Caco-2 (cell line): ENCODE results near the gene AK9. TPM values are rescaled to one million over a fixed set of nuclear protein-coding genes. Genes with fewer than 3 reads are reported as not detected.

Experiments used
- BruUV-seq: library from RNA; stranded (reverse); fragments of 400-500 nt; replicated peaks from 2 replicates; lab custom pipeline; 2021; lab: Mats Ljungman, UMichigan
- CTCF ChIA-PET: fragments of 300-600 bp; sonication (Branson Sonifier 250); formaldehyde crosslinking; loops from one replicate; lab custom pipeline; 2022; ENCODE audit warnings: antibody characterized with exemption; lab: Charles Lee
- POLR2A ChIA-PET: fragments of 300-600 bp; sonication (Branson Sonifier 250); formaldehyde crosslinking; loops from one replicate; lab custom pipeline; 2022; ENCODE audit warnings: antibody characterized with exemption; lab: Charles Lee
- DNase-seq, 2 experiments: peaks; one replicate each; pipeline versions ENCODE4 v3.0.0 to v3.0.0-alpha.2; 2020 to 2022
- H3K27me3 ChIP-seq: replicated peaks from 2 replicates; pipeline ENCODE4 v1.6.0; 2011; ENCODE audit warnings: low read length; ENCODE audit not compliant: control insufficient read depth, insufficient read depth
- H3K36me3 ChIP-seq: 2 replicates; pipeline ENCODE4 v1.5.1; 2011; ENCODE audit warnings: low read length; ENCODE audit not compliant: control insufficient read depth, insufficient read depth
- H3K4me1 ChIP-seq: fragments of 250-450 bp; sonication (Bioruptor Pico); 2 replicates; pipeline ENCODE4 v1.5.1; 2020; ENCODE audit warnings: mild to moderate bottlenecking
- H3K4me3 ChIP-seq: 2 replicates; pipeline ENCODE4 v1.5.1; 2011; ENCODE audit warnings: low read depth, mild to moderate bottlenecking, control low read depth, low read length
- H3K9me3 ChIP-seq: fragments of 250-450 bp; sonication (Bioruptor Pico); 2 replicates; pipeline ENCODE4 v1.5.1; 2020; ENCODE audit warnings: mild to moderate bottlenecking, moderate library complexity
- H3K27ac Mint-ChIP-seq: one replicate; pipeline ENCODE4 v1.8.0; 2022; ENCODE audit warnings: mixed read lengths; ENCODE audit not compliant: unreplicated experiment
- H3K27me3 Mint-ChIP-seq: one replicate; pipeline ENCODE4 v1.8.0; 2022; ENCODE audit warnings: mixed read lengths; ENCODE audit not compliant: insufficient read depth, unreplicated experiment
- H3K36me3 Mint-ChIP-seq: one replicate; pipeline ENCODE4 v1.8.0; 2022; ENCODE audit warnings: mild to moderate bottlenecking, mixed read lengths; ENCODE audit not compliant: insufficient read depth, unreplicated experiment
- H3K4me1 Mint-ChIP-seq: one replicate; pipeline ENCODE4 v1.8.0; 2022; ENCODE audit warnings: low read depth, mixed read lengths; ENCODE audit not compliant: unreplicated experiment
- H3K4me3 Mint-ChIP-seq: one replicate; pipeline ENCODE4 v1.8.0; 2022; ENCODE audit warnings: mild to moderate bottlenecking, moderate library complexity, mixed read lengths; ENCODE audit not compliant: unreplicated experiment
- H3K9me3 Mint-ChIP-seq: one replicate; pipeline ENCODE4 v1.8.0; 2022; ENCODE audit warnings: mixed read lengths; ENCODE audit not compliant: unreplicated experiment
- CTCF ChIP-seq, 2 experiments: fragments of 200-600 bp in 1 of 2; IDR thresholded peaks; 1 replicate in 1 of 2; 2 replicates in 1 of 2; pipeline versions ENCODE4 v1.5.1 to v1.8.0; 2011 to 2022; ENCODE audit warnings: antibody characterized with exemption in 1 of 2, control low read depth in 1 of 2, inconsistent platforms in 1 of 2, low read depth in 1 of 2, low read length in 1 of 2, mild to moderate bottlenecking in 1 of 2, moderate library complexity in 1 of 2; ENCODE audit not compliant: insufficient read depth in 1 of 2, severe bottlenecking in 1 of 2, unreplicated experiment in 1 of 2
- intact Hi-C: fragments of 100-400 bp; cut with micrococcal nuclease; formaldehyde crosslinking; loops from one replicate; pipeline ENCODE4 v1.10.0; 2022; ENCODE audit not compliant: unreplicated experiment
- total RNA-seq: library from RNA; stranded (reverse); gene quantifications from 2 replicates; pipeline ENCODE4 v1.2.3, GENCODE V29; 2022

Gene AK9
- total RNA-seq, 1 experiment from 2014 or later, result 3.4 TPM

GRCh38 chr6:109445382-109445781 lies 245.6 kb downstream of the AK9 start:
- ChIA-PET CTCF (interaction anchor here (1.0 kb wide), 1 partner anchor 61 kb away, joined by 3 read pairs; no protein-coding TSS in a partner anchor), POLR2A (no interaction called here)
- Mint-ChIP-seq H3K4me1 (no peaks in the 10 kb centered on the region), H3K36me3 (peaks cover 15% of the 10 kb centered on the region), H3K27ac (no peak overlapping the region), H3K27me3 (no peaks in the 10 kb centered on the region), H3K4me3 (no peak overlapping the region), H3K9me3 (no peaks in the 10 kb centered on the region)
- no peak for DNase-seq
- Histone ChIP-seq H3K4me3 (no peak overlapping the region), H3K27me3 (no peaks in the 10 kb centered on the region), H3K9me3 (no peaks in the 10 kb centered on the region), H3K36me3 (no peaks in the 10 kb centered on the region), H3K4me1 (peaks cover 7% of the 10 kb centered on the region)
- intact Hi-C loops, result loop anchor here (5.0 to 10.0 kb wide), 2 partner anchors 37 to 261 kb away; partner anchors contain the start of gene ZBTB24
- TF ChIP-seq CTCF (IDR thresholded peaks at IDR 0.05; ENCODE audit: insufficient read depth in 1 of 2, low read depth in 1 of 2, low read length in 1 of 2, severe bottlenecking in 1 of 2, unreplicated experiment in 1 of 2), result no peak
- BruUV-seq, result no TSS peak

GRCh38 chr6:109443425-109443950 lies 247.5 kb downstream of the AK9 start:
- no peak for TF ChIP-seq CTCF (IDR thresholded peaks at IDR 0.05; ENCODE audit: insufficient read depth in 1 of 2, low read depth in 1 of 2, low read length in 1 of 2, severe bottlenecking in 1 of 2, unreplicated experiment in 1 of 2)
- DNase-seq, result no peak
- no peaks in the 10 kb centered on the region for H3K27me3 Mint-ChIP-seq
- H3K9me3 ChIP-seq, result no peaks in the 10 kb centered on the region
- H3K27ac Mint-ChIP-seq, result no peak overlapping the region
- no TSS peak for BruUV-seq
- intact Hi-C loops, result loop anchor here (10.0 kb wide), 1 partner anchor 259 kb away; no protein-coding TSS in a partner anchor
- no peaks in the 10 kb centered on the region for H3K36me3 ChIP-seq
- no peaks in the 10 kb centered on the region for H3K27me3 ChIP-seq
- CTCF ChIA-PET, result interaction anchor here (0.6 kb wide), 1 partner anchor 1880 kb away, joined by 3 read pairs; no protein-coding TSS in a partner anchor
- peaks cover 8% of the 10 kb centered on the region for H3K36me3 Mint-ChIP-seq
- POLR2A ChIA-PET, result no interaction called here
- H3K9me3 Mint-ChIP-seq, result no peaks in the 10 kb centered on the region
- H3K4me1 Mint-ChIP-seq, result no peaks in the 10 kb centered on the region
- H3K4me3 Mint-ChIP-seq, result no peak overlapping the region
- peaks cover 7% of the 10 kb centered on the region for H3K4me1 ChIP-seq
- H3K4me3 ChIP-seq, result no peak overlapping the region

Other genes starting within 250 kb of the AK9 start
- 11.7 and 11.8 TPM in 2 replicates for gene MICAL1, start 235.4 kb downstream of the AK9 start, total RNA-seq
- gene ZBTB24, start 208.0 kb downstream of the AK9 start, total RNA-seq, result 9.2 and 10.3 TPM in 2 replicates
- 7.3 and 7.9 TPM in 2 replicates for gene FIG4, start 94 bp upstream of the AK9 start, total RNA-seq